RWPE2 (cell line): ENCODE measurements around the gene CDC16.
"Not testable (repeated sequence)": the region's sequence is repeated elsewhere in the genome, so short reads cannot be mapped to it uniquely, and the experiment has no call there.

Source experiments
- ATAC-seq: fragments of 200-7000 bp; cut with Tn5 transposase; 3 replicates; pipeline ENCODE4 v1.9.1; 2021; ENCODE audit warnings: low read depth
- DNase-seq: peaks from one replicate; pipeline ENCODE4 v3.0.0-alpha.2; 2020; ENCODE audit warnings: low spot score
- H3K27ac ChIP-seq: fragments of 450-650 bp; 2 replicates; pipeline ENCODE4 v1.5.1; 2017; ENCODE audit warnings: mild to moderate bottlenecking; ENCODE audit not compliant: poor library complexity, severe bottlenecking
- H3K27me3 ChIP-seq: fragments of 250-450 bp; sonication (Bioruptor Pico); 2 replicates; pipeline ENCODE4 v1.5.1; 2021; ENCODE audit warnings: mild to moderate bottlenecking, moderate library complexity; ENCODE audit not compliant: insufficient read depth, poor library complexity, severe bottlenecking
- H3K36me3 ChIP-seq: fragments of 250-450 bp; sonication (Bioruptor Pico); 2 replicates; pipeline ENCODE4 v1.5.1; 2020; ENCODE audit warnings: low read depth, mild to moderate bottlenecking, moderate library complexity
- H3K4me1 ChIP-seq: fragments of 250-450 bp; sonication (Bioruptor Pico); 2 replicates; pipeline ENCODE4 v1.5.1; 2021; ENCODE audit warnings: mild to moderate bottlenecking, moderate library complexity; ENCODE audit not compliant: insufficient read depth, poor library complexity, severe bottlenecking
- H3K4me3 ChIP-seq: fragments of 250-450 bp; sonication (Bioruptor Pico); 2 replicates; pipeline ENCODE4 v1.5.1; 2021; ENCODE audit warnings: mild to moderate bottlenecking, moderate library complexity; ENCODE audit not compliant: severe bottlenecking
- H3K9me3 ChIP-seq: fragments of 250-450 bp; sonication (Bioruptor Pico); 2 replicates; pipeline ENCODE4 v1.5.1; 2021; ENCODE audit warnings: mild to moderate bottlenecking, moderate library complexity; ENCODE audit not compliant: severe bottlenecking
- CTCF ChIP-seq: fragments of 450-650 bp; IDR thresholded peaks from one replicate; pipeline ENCODE4 v1.5.1; 2017; ENCODE audit warnings: mild to moderate bottlenecking, moderate library complexity; ENCODE audit not compliant: poor library complexity, severe bottlenecking

The CDC16 gene

GRCh38 chr13:114248011-114248410, 13.3 kb downstream of the CDC16 start:
- no peaks in the 10 kb centered on the region for H3K9me3 ChIP-seq
- no peak overlapping the region for H3K4me3 ChIP-seq
- peaks cover 95% of the 10 kb centered on the region for H3K36me3 ChIP-seq
- no peaks in the 10 kb centered on the region for H3K27me3 ChIP-seq
- ATAC-seq (no peak), DNase-seq (no peak)
- no peak for TF ChIP-seq CTCF
- H3K4me1 ChIP-seq: no peaks in the 10 kb centered on the region
- H3K27ac ChIP-seq: no peak overlapping the region

- Histone ChIP-seq H3K27me3 (no peaks in the 10 kb centered on the region), H3K27ac (no peak overlapping the region), H3K9me3 (no peaks in the 10 kb centered on the region), H3K4me3 (no peak overlapping the region), H3K36me3 (peaks cover 95% of the 10 kb centered on the region), H3K4me1 (no peaks in the 10 kb centered on the region)
- DNase-seq (no peak), ATAC-seq (no peak)
- TF ChIP-seq CTCF: no peak
Measured at GRCh38 chr13:114249077-114249476, 14.4 kb downstream of the CDC16 start.

GRCh38 chr13:114251639-114252440, 17.1 kb downstream of the CDC16 start:
- not testable (repeated sequence) for H3K27ac ChIP-seq, H3K4me3 ChIP-seq, H3K4me1 ChIP-seq, ATAC-seq, H3K27me3 ChIP-seq, DNase-seq, H3K9me3 ChIP-seq
- H3K36me3 ChIP-seq: peaks cover 94% of the 10 kb centered on the region

GRCh38 chr13:114256547-114256946, 21.9 kb downstream of the CDC16 start:
- no peak for TF ChIP-seq CTCF
- Histone ChIP-seq H3K4me3 (no peak overlapping the region), H3K9me3 (no peaks in the 10 kb centered on the region), H3K36me3 (peaks cover 92% of the 10 kb centered on the region), H3K4me1 (no peaks in the 10 kb centered on the region), H3K27me3 (no peaks in the 10 kb centered on the region), H3K27ac (no peak overlapping the region)
- no peak for DNase-seq
- ATAC-seq: no peak

GRCh38 chr13:114257014-114257413, 22.3 kb downstream of the CDC16 start:
- no peaks in the 10 kb centered on the region for H3K4me1 ChIP-seq
- no peak overlapping the region for H3K4me3 ChIP-seq
- ATAC-seq: no peak
- H3K27me3 ChIP-seq: no peaks in the 10 kb centered on the region
- no peak for DNase-seq
- H3K27ac ChIP-seq: no peak overlapping the region
- H3K9me3 ChIP-seq: no peaks in the 10 kb centered on the region
- no peak for TF ChIP-seq CTCF
- peaks cover 96% of the 10 kb centered on the region for H3K36me3 ChIP-seq
